ENCODE results near the gene CA11. TPM values are rescaled to one million over a fixed set of nuclear protein-coding genes. Genes with fewer than 3 reads are reported as not detected.

Gene CA11
- total RNA-seq, 1 donor from 2014 or later: 3.7 TPM

DNA sequence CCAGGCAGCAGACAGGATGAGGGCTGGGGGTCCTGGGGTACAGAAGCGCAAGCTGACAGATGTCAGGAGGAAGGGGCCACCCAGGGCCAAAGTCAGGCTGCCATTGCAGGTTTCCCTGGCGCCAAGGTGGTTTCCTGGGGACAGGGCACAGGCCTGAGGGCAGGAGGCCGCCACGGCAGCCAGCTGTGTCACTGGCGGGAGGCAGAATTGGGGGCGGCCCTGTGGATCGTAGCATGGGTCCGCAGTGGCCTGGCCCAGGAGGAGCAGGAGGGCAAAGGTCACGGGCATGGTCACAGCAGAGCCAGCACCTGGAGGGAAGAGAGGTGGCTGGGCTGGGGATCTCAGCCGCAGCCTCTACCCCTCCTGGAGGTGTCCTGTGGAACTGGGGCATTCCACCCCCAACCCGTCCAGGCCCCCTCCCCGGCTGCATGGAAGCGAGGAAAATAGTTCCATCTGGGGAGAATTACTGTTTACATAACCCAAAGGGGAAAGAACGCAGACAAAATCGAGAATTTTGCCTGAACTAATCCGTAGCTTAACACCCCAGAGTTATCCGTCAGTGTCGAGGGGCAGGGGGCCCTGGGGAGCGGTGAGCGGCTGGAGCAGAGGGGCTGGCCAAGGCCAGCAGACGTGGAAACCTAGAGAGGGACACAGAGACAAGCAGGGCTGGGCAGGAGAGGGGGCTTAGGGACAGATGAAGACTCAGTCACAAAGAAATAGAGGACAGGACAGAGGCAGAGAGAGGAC, 24.9 kb upstream of the CA11 start:
- H3K4me1 ChIP-seq (ENCODE audit: control insufficient read depth in 3 of 3, insufficient read depth in 3 of 3, low read length in 3 of 3): peaks cover 10 to 11% (median 10%) of the 10 kb centered on the region in 3 donors
- no peaks in the 10 kb centered on the region for H3K27me3 ChIP-seq (ENCODE audit: control insufficient read depth in 3 of 3, insufficient read depth in 3 of 3, low read length in 3 of 3)
- no peak overlapping the region for H3K4me3 ChIP-seq (ENCODE audit: low read length in 3 of 3)
- H3K36me3 ChIP-seq (ENCODE audit: control insufficient read depth in 3 of 3, insufficient read depth in 3 of 3, low read length in 3 of 3): no peaks in the 10 kb centered on the region
- H3K9me3 ChIP-seq (ENCODE audit: control insufficient read depth in 3 of 3, low read length in 3 of 3): no peaks in the 10 kb centered on the region
- H3K27ac ChIP-seq (ENCODE audit: low read depth, low read length): no peak overlapping the region
- H3K9ac ChIP-seq (ENCODE audit: low read depth in 1 of 3, low read length in 3 of 3): no peak overlapping the region

DNA sequence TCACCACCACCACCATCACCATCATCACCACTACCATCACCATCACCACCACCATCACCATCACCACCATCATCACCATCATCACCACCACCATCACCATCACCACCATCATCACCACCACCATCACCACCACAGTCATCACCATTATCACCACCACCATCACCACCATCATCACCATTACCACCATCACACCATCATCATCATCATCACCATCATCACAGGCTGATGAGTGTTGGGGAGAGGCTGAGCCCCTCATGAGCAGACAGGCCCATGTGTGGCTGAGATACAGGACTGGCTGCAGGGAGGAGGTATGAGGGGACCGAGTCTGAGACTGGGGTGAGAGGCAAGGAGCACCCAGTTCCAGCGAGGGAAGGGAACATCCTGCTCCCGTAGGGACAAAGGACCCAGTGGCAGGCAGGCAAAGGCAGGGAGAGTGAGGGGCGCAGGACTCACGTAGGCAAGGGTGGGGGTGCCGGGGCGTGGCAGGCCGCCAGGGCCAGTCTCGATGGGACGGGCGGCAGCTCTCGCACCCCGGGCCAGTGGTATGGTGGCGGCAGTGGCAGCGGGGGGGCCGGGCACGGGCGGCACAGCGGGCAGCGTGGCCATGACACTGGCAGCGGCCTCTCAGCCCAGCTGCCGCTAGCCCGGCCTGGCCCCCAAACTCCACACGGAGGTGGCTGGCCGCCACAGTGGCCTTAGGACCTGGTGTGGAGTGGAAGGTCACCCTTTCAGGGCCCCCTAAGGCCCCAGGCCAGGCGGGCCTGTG, 24.1 kb upstream of the CA11 start:
- Histone ChIP-seq H3K9me3 (ENCODE audit: control insufficient read depth in 3 of 3, low read length in 3 of 3) (no peaks in the 10 kb centered on the region), H3K27ac (ENCODE audit: low read depth, low read length) (no peak overlapping the region), H3K4me3 (ENCODE audit: low read length in 3 of 3) (no peak overlapping the region), H3K27me3 (ENCODE audit: control insufficient read depth in 3 of 3, insufficient read depth in 3 of 3, low read length in 3 of 3) (no peaks in the 10 kb centered on the region), H3K36me3 (ENCODE audit: control insufficient read depth in 3 of 3, insufficient read depth in 3 of 3, low read length in 3 of 3) (no peaks in the 10 kb centered on the region), H3K9ac (ENCODE audit: low read depth in 1 of 3, low read length in 3 of 3) (no peak overlapping the region), H3K4me1 (ENCODE audit: control insufficient read depth in 3 of 3, insufficient read depth in 3 of 3, low read length in 3 of 3) (peaks cover 3 to 4% (median 3%) of the 10 kb centered on the region in 3 donors)

GRCh38 chr19:48668761-48669160, 22.8 kb upstream of the CA11 start:
- Histone ChIP-seq H3K9ac (ENCODE audit: low read depth in 1 of 3, low read length in 3 of 3) (no peak overlapping the region), H3K4me3 (ENCODE audit: low read length in 3 of 3) (no peak overlapping the region), H3K4me1 (ENCODE audit: control insufficient read depth in 3 of 3, insufficient read depth in 3 of 3, low read length in 3 of 3) (no peaks in the 10 kb centered on the region), H3K27ac (ENCODE audit: low read depth, low read length) (no peak overlapping the region), H3K27me3 (ENCODE audit: control insufficient read depth in 3 of 3, insufficient read depth in 3 of 3, low read length in 3 of 3) (no peaks in the 10 kb centered on the region), H3K9me3 (ENCODE audit: control insufficient read depth in 3 of 3, low read length in 3 of 3) (no peaks in the 10 kb centered on the region), H3K36me3 (ENCODE audit: control insufficient read depth in 3 of 3, insufficient read depth in 3 of 3, low read length in 3 of 3) (no peaks in the 10 kb centered on the region)

DNA sequence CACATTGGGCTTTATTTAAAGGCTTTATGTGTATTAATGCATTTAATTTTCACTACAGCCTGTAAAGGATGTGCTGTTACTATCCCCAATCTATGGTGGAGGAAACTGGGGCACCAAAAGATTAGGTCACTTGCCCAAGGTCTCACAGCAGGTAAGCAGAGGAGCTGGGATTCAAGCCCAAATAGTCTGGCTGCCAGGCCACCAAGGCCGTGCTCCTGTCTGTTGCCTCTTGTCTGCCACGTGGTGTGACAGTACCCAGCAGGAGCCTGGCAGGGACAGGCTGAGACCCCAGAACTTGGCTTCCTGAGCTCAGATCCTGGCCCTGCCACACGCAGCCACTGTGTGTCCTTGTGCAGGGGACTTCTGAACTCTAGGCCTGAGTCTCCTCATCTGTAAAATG, 22.3 kb upstream of the CA11 start:
- H3K9me3 ChIP-seq (ENCODE audit: control insufficient read depth in 3 of 3, low read length in 3 of 3): no peaks in the 10 kb centered on the region
- no peaks in the 10 kb centered on the region for H3K4me1 ChIP-seq (ENCODE audit: control insufficient read depth in 3 of 3, insufficient read depth in 3 of 3, low read length in 3 of 3)
- no peaks in the 10 kb centered on the region for H3K36me3 ChIP-seq (ENCODE audit: control insufficient read depth in 3 of 3, insufficient read depth in 3 of 3, low read length in 3 of 3)
- H3K27ac ChIP-seq (ENCODE audit: low read depth, low read length): no peak overlapping the region
- H3K4me3 ChIP-seq (ENCODE audit: low read length in 3 of 3): no peak overlapping the region
- no peaks in the 10 kb centered on the region for H3K27me3 ChIP-seq (ENCODE audit: control insufficient read depth in 3 of 3, insufficient read depth in 3 of 3, low read length in 3 of 3)
- no peak overlapping the region for H3K9ac ChIP-seq (ENCODE audit: low read depth in 1 of 3, low read length in 3 of 3)

DNA sequence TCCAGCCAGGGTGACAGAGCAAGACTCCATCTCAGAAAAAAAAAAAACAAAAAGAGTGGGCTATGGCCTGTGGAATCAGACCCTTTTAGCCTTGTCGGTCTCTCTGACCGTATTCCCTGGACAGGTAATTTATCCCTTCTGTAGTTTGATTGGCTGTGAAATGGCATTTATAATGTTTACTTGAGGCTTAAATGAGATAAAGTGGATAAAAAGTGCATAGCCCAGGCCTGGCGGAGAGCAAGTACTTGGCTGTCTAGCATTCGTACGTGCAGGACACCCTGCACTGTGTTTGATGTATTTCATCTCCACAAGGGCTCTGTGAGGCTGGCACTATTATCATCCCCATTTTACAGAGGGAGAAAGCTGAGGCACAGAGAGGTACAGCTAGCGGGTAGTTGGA, 19.8 kb upstream of the CA11 start:
- H3K9me3 ChIP-seq (ENCODE audit: control insufficient read depth in 3 of 3, low read length in 3 of 3): no peaks in the 10 kb centered on the region
- H3K4me1 ChIP-seq (ENCODE audit: control insufficient read depth in 3 of 3, insufficient read depth in 3 of 3, low read length in 3 of 3): peaks cover 0 to 5% (median 4%) of the 10 kb centered on the region in 3 donors
- H3K36me3 ChIP-seq (ENCODE audit: control insufficient read depth in 3 of 3, insufficient read depth in 3 of 3, low read length in 3 of 3): no peaks in the 10 kb centered on the region
- H3K4me3 ChIP-seq (ENCODE audit: low read length in 3 of 3): no peak overlapping the region
- no peak overlapping the region for H3K9ac ChIP-seq (ENCODE audit: low read depth in 1 of 3, low read length in 3 of 3)
- no peak overlapping the region for H3K27ac ChIP-seq (ENCODE audit: low read depth, low read length)
- no peaks in the 10 kb centered on the region for H3K27me3 ChIP-seq (ENCODE audit: control insufficient read depth in 3 of 3, insufficient read depth in 3 of 3, low read length in 3 of 3)

GRCh38 chr19:48664476-48664875, 18.5 kb upstream of the CA11 start:
- Histone ChIP-seq H3K4me1 (ENCODE audit: control insufficient read depth in 3 of 3, insufficient read depth in 3 of 3, low read length in 3 of 3) (peaks cover 0 to 7% (median 6%) of the 10 kb centered on the region in 3 donors), H3K9me3 (ENCODE audit: control insufficient read depth in 3 of 3, low read length in 3 of 3) (no peaks in the 10 kb centered on the region), H3K4me3 (ENCODE audit: low read length in 3 of 3) (no peak overlapping the region), H3K27ac (ENCODE audit: low read depth, low read length) (no peak overlapping the region), H3K36me3 (ENCODE audit: control insufficient read depth in 3 of 3, insufficient read depth in 3 of 3, low read length in 3 of 3) (no peaks in the 10 kb centered on the region), H3K27me3 (ENCODE audit: control insufficient read depth in 3 of 3, insufficient read depth in 3 of 3, low read length in 3 of 3) (no peaks in the 10 kb centered on the region), H3K9ac (ENCODE audit: low read depth in 1 of 3, low read length in 3 of 3) (no peak overlapping the region)

- no peaks in the 10 kb centered on the region for H3K9me3 ChIP-seq (ENCODE audit: control insufficient read depth in 3 of 3, low read length in 3 of 3)
- H3K4me1 ChIP-seq (ENCODE audit: control insufficient read depth in 3 of 3, insufficient read depth in 3 of 3, low read length in 3 of 3): peaks cover 0 to 7% (median 6%) of the 10 kb centered on the region in 3 donors
Measured at GRCh38 chr19:48663667-48664066, 17.7 kb upstream of the CA11 start.

DNA sequence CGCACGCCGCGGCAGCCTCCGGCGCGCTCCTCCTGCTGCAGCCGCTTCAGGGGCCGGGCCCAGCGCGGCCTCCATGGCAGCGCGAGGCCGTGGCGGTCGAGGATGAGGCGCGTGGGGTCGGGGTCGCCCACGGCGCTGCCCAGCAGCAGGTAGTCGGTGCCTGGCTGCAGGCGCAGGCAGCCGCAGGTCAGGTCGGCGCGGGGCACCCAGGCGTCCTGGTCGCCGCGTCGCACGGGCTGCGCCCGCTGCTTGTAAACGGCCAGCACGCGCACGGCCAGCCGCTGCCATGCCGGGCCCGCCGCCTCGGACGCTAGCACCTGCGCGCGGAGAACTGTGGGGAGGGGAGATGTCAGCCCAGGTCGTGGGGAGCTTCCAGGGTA, 15.7 kb upstream of the CA11 start:
- Histone ChIP-seq H3K4me3 (ENCODE audit: low read length in 3 of 3) (no peak overlapping the region), H3K27ac (ENCODE audit: low read depth, low read length) (no peak overlapping the region), H3K9me3 (ENCODE audit: control insufficient read depth in 3 of 3, low read length in 3 of 3) (no peaks in the 10 kb centered on the region)

More at GRCh38 chr19:48663667-48664066, 17.7 kb upstream of the CA11 start:
- no peak overlapping the region for H3K27ac ChIP-seq (ENCODE audit: low read depth, low read length)
- H3K9ac ChIP-seq (ENCODE audit: low read depth in 1 of 3, low read length in 3 of 3): no peak overlapping the region
- no peaks in the 10 kb centered on the region for H3K27me3 ChIP-seq (ENCODE audit: control insufficient read depth in 3 of 3, insufficient read depth in 3 of 3, low read length in 3 of 3)
- H3K36me3 ChIP-seq (ENCODE audit: control insufficient read depth in 3 of 3, insufficient read depth in 3 of 3, low read length in 3 of 3): no peaks in the 10 kb centered on the region
- no peak overlapping the region for H3K4me3 ChIP-seq (ENCODE audit: low read length in 3 of 3)

GRCh38 chr19:48660852-48661710, 15.1 kb upstream of the CA11 start:
- H3K27ac ChIP-seq (ENCODE audit: low read depth, low read length): peak overlapping the region; percentile 32
- peak overlapping the region in 1 of 3 donors; percentile 16 for H3K9ac ChIP-seq (ENCODE audit: low read depth in 1 of 3, low read length in 3 of 3)
- H3K27me3 ChIP-seq (ENCODE audit: control insufficient read depth in 3 of 3, insufficient read depth in 3 of 3, low read length in 3 of 3): no peaks in the 10 kb centered on the region
- no peaks in the 10 kb centered on the region for H3K9me3 ChIP-seq (ENCODE audit: control insufficient read depth in 3 of 3, low read length in 3 of 3)
- peak overlapping the region; percentile 8 to 45 (median 38) for H3K4me3 ChIP-seq (ENCODE audit: low read length in 3 of 3)
- H3K4me1 ChIP-seq (ENCODE audit: control insufficient read depth in 3 of 3, insufficient read depth in 3 of 3, low read length in 3 of 3): peaks cover 0 to 7% (median 6%) of the 10 kb centered on the region in 3 donors
- no peaks in the 10 kb centered on the region for H3K36me3 ChIP-seq (ENCODE audit: control insufficient read depth in 3 of 3, insufficient read depth in 3 of 3, low read length in 3 of 3)

More for the DNA sequence above, 15.7 kb upstream of the CA11 start:
- H3K9ac ChIP-seq (ENCODE audit: low read depth in 1 of 3, low read length in 3 of 3): no peak overlapping the region
- peaks cover 0 to 7% (median 6%) of the 10 kb centered on the region in 3 donors for H3K4me1 ChIP-seq (ENCODE audit: control insufficient read depth in 3 of 3, insufficient read depth in 3 of 3, low read length in 3 of 3)
- H3K27me3 ChIP-seq (ENCODE audit: control insufficient read depth in 3 of 3, insufficient read depth in 3 of 3, low read length in 3 of 3): no peaks in the 10 kb centered on the region
- H3K36me3 ChIP-seq (ENCODE audit: control insufficient read depth in 3 of 3, insufficient read depth in 3 of 3, low read length in 3 of 3): no peaks in the 10 kb centered on the region

Data from skeletal muscle tissue (tissue), 4 donors.